Stimulated activated CD4-positive, alpha-beta T cell treated with anti-CD3 and anti-CD28 coated beads, Interleukin-12 subunit alpha, Interleukin-12 subunit beta, amount 100 ng/mL, for 48 hours (primary cell): Measurements from ENCODE around the gene GRIK3.

Source experiments
- DNase-seq, 3 donors: peaks; one replicate each; pipeline ENCODE4 v3.0.0-alpha.2; 2020; ENCODE audit warnings: low read depth in 2 of 3, low spot score in 1 of 3

The GRIK3 gene

GRCh38 chr1:36981771-36982622 lies 52.3 kb downstream of the GRIK3 start:
- DNase-seq: no peak

- DNase-seq: no peak
Measured at GRCh38 chr1:36981126-36981525, 53.2 kb downstream of the GRIK3 start.

GRCh38 chr1:36977731-36978406 lies 56.4 kb downstream of the GRIK3 start:
- DNase-seq: no peak

GRCh38 chr1:36975642-36976041 lies 58.7 kb downstream of the GRIK3 start:
- DNase-seq: no peak

- no peak for DNase-seq
Measured at GRCh38 chr1:36973056-36973455, 61.3 kb downstream of the GRIK3 start.

GRCh38 chr1:36971852-36972618 lies 62.3 kb downstream of the GRIK3 start:
- no peak for DNase-seq

- no peak for DNase-seq
Measured at GRCh38 chr1:36968730-36969129, 65.6 kb downstream of the GRIK3 start.

GRCh38 chr1:36966242-36966641 lies 68.1 kb downstream of the GRIK3 start:
- DNase-seq: no peak

- DNase-seq: no peak
Measured at GRCh38 chr1:36965275-36966159, 68.8 kb downstream of the GRIK3 start.

GRCh38 chr1:36964830-36965229 lies 69.5 kb downstream of the GRIK3 start:
- no peak for DNase-seq

- no peak for DNase-seq
Measured at GRCh38 chr1:36963006-36963405, 71.3 kb downstream of the GRIK3 start.

GRCh38 chr1:36961062-36961615 lies 73.2 kb downstream of the GRIK3 start:
- no peak for DNase-seq

GRCh38 chr1:36956570-36956969 lies 77.7 kb downstream of the GRIK3 start:
- no peak for DNase-seq

GRCh38 chr1:36955016-36955415 lies 79.3 kb downstream of the GRIK3 start:
- DNase-seq: no peak

- no peak for DNase-seq
Measured at GRCh38 chr1:36953061-36953460, 81.3 kb downstream of the GRIK3 start.

- no peak for DNase-seq
Measured at GRCh38 chr1:36951761-36952160, 82.6 kb downstream of the GRIK3 start.

GRCh38 chr1:36951292-36951750 lies 83.0 kb downstream of the GRIK3 start:
- no peak for DNase-seq

- DNase-seq: no peak
Measured at GRCh38 chr1:36950604-36951291, 83.6 kb downstream of the GRIK3 start.

- DNase-seq: no peak
Measured at GRCh38 chr1:36948606-36949005, 85.7 kb downstream of the GRIK3 start.

GRCh38 chr1:36948147-36948546 lies 86.2 kb downstream of the GRIK3 start:
- DNase-seq: no peak
